B cell (primary cell): ENCODE data around the gene ARL6IP4. TPM values are rescaled to one million over a fixed set of nuclear protein-coding genes. Genes with fewer than 3 reads are reported as not detected.
"Not testable (repeated sequence)": the region's sequence is repeated elsewhere in the genome, so short reads cannot be mapped to it uniquely, and the experiment has no call there.

Experiments
- ATAC-seq: fragments of 200-7000 bp; cut with Tn5 transposase; one replicate; pipeline ENCODE4 v1.10.0; 2021; ENCODE audit warnings: low read depth, mild to moderate bottlenecking, moderate number of reproducible peaks, moderate library complexity
- CTCF ChIA-PET: fragments of 350-600 bp; sonication (Branson Sonifier 250); formaldehyde crosslinking; loops from one replicate; lab custom pipeline; 2021; ENCODE audit warnings: antibody characterized with exemption, inconsistent platforms; lab: Charles Lee
- POLR2A ChIA-PET: fragments of 350-600 bp; sonication (Branson Sonifier 250); formaldehyde crosslinking; loops from one replicate; lab custom pipeline; 2021; ENCODE audit warnings: antibody characterized with exemption; lab: Charles Lee
- DNase-seq: peaks from one replicate; pipeline ENCODE4 v3.0.0; 2013
- H2AFZ ChIP-seq: 2 replicates; pipeline ENCODE4 v1.6.1; 2012; ENCODE audit warnings: mild to moderate bottlenecking, low read depth, low read length; ENCODE audit not compliant: insufficient read depth, poor library complexity, severe bottlenecking
- H3K27ac ChIP-seq, 2 donors: 1 replicate in 1 of 2; 2 replicates in 1 of 2; pipeline ENCODE4 v1.5.1; 2012 to 2013; ENCODE audit warnings: low read length in 2 of 2, mild to moderate bottlenecking in 2 of 2, moderate library complexity in 1 of 2
- H3K27me3 ChIP-seq, 4 experiments: fragments of 200-600 bp in 1 of 4; sonication (generic) in 1 of 4; replicated peaks in 1 of 4; 1 replicate in 2 of 4; 2 replicates in 2 of 4; pipeline versions ENCODE4 v1.6.1 to v1.7.0; 2013 to 2016; ENCODE audit warnings: low read length in 3 of 4, mild to moderate bottlenecking in 2 of 4, mixed read lengths in 1 of 4, moderate library complexity in 1 of 4; ENCODE audit not compliant: insufficient read depth in 4 of 4, control insufficient read depth in 3 of 4; ENCODE audit errors: control extremely low read depth in 1 of 4
- H3K36me3 ChIP-seq, 2 experiments: replicated peaks in 1 of 2; 1 replicate in 1 of 2; 2 replicates in 1 of 2; pipeline versions ENCODE4 v1.6.1 to v1.7.1; 2013; ENCODE audit warnings: low read length in 1 of 2; ENCODE audit not compliant: insufficient read depth in 2 of 2, control insufficient read depth in 1 of 2; ENCODE audit errors: control extremely low read depth in 1 of 2, extremely low read depth in 1 of 2
- H3K4me1 ChIP-seq, 2 donors: fragments of 200-600 bp in 1 of 2; sonication (generic) in 1 of 2; 1 replicate in 1 of 2; 2 replicates in 1 of 2; pipeline versions ENCODE4 v1.5.1 to v1.6.1; 2013 to 2017; ENCODE audit warnings: low read length in 2 of 2; ENCODE audit not compliant: control insufficient read depth in 2 of 2, insufficient read depth in 2 of 2
- H3K4me2 ChIP-seq: replicated peaks from 2 replicates; pipeline ENCODE3; 2012; ENCODE audit warnings: mild to moderate bottlenecking, low read depth, low read length; ENCODE audit not compliant: poor library complexity, severe bottlenecking
- H3K4me3 ChIP-seq, 5 experiments: fragments of 200-600 bp in 1 of 5; sonication (generic) in 1 of 5; 1 replicate in 3 of 5; 2 replicates in 2 of 5; pipeline versions ENCODE4 v1.5.1 to v1.7.0; 2011 to 2016; ENCODE audit warnings: low read length in 4 of 5, mild to moderate bottlenecking in 4 of 5, low read depth in 2 of 5, control low read depth in 1 of 5, moderate library complexity in 1 of 5; ENCODE audit not compliant: insufficient read depth in 1 of 5; ENCODE audit errors: control extremely low read depth in 1 of 5, extremely low read depth in 1 of 5
- H3K79me2 ChIP-seq: fragments of 200-600 bp; sonication (generic); one replicate; pipeline ENCODE4 v1.6.0; 2016; ENCODE audit warnings: low read length; ENCODE audit not compliant: control insufficient read depth, insufficient read depth
- H3K9ac ChIP-seq: fragments of 200-600 bp; sonication (generic); 2 replicates; pipeline ENCODE4 v1.6.1; 2017; ENCODE audit warnings: mild to moderate bottlenecking, low read length, moderate library complexity
- H3K9me3 ChIP-seq, 3 donors: one replicate each; pipeline versions ENCODE4 v1.6.1 to v1.7.1; 2013; ENCODE audit warnings: low read length in 2 of 3; ENCODE audit not compliant: control insufficient read depth in 2 of 3, insufficient read depth in 1 of 3; ENCODE audit errors: control extremely low read depth in 1 of 3
- H4K20me1 ChIP-seq: 2 replicates; pipeline ENCODE4 v1.6.0; 2012; ENCODE audit warnings: mild to moderate bottlenecking, low read length; ENCODE audit not compliant: insufficient read depth, control insufficient read depth, poor library complexity, severe bottlenecking
- H3K27ac Mint-ChIP-seq: one replicate; pipeline ENCODE4 v1.8.0; 2021; ENCODE audit warnings: mixed read lengths
- H3K27me3 Mint-ChIP-seq: one replicate; pipeline ENCODE4 v1.8.0; 2021; ENCODE audit warnings: mixed read lengths
- H3K4me1 Mint-ChIP-seq: one replicate; pipeline ENCODE4 v1.8.0; 2021; ENCODE audit warnings: mixed read lengths
- H3K4me3 Mint-ChIP-seq: one replicate; pipeline ENCODE4 v1.8.0; 2021; ENCODE audit warnings: mixed read lengths
- H3K9me3 Mint-ChIP-seq: one replicate; pipeline ENCODE4 v1.8.0; 2022; ENCODE audit warnings: mixed read lengths; ENCODE audit not compliant: insufficient read depth
- EZH2 ChIP-seq: IDR thresholded peaks from 2 replicates; pipeline ENCODE4 v1.6.1; 2012; ENCODE audit warnings: borderline replicate concordance, low read depth, mild to moderate bottlenecking, moderate library complexity, low read length; ENCODE audit not compliant: insufficient read depth, poor library complexity, severe bottlenecking
- WGBS: methylation state at CpG from one replicate; pipeline ENCODE4 v1.1.5; 2013; ENCODE audit warnings: missing lambda C conversion rate; ENCODE audit not compliant: insufficient coverage; 5-methylcytosine and 5-hydroxymethylcytosine counted together
- intact Hi-C: fragments of 100-400 bp; cut with micrococcal nuclease; formaldehyde crosslinking; loops from one replicate; pipeline ENCODE4 v1.10.0; 2022
- polyA plus RNA-seq: library from polyadenylated mRNA; depleted of rRNA; stranded (reverse); fragments of >200 nt; gene quantifications from 2 replicates; pipeline ENCODE4 v1.2.3, GENCODE V29; 2012
- total RNA-seq, 2 donors: library from RNA; stranded (reverse); fragments of 120-200 nt in 1 of 2; gene quantifications; 1 replicate in 1 of 2; 2 replicates in 1 of 2; pipeline versions ENCODE4 v1.2.3 to v1.2.4, GENCODE V29; 2013 to 2022
- TF ChIP-seq, protein P1 (sequence below): fragments of 200-600 bp; IDR thresholded peaks from one replicate; pipeline ENCODE4 v1.8.0; 2022; ENCODE audit warnings: antibody characterized with exemption, mild to moderate bottlenecking

The ARL6IP4 gene
- total and polyA plus RNA-seq, 2 donors (not counting 1 experiment from before 2014, with no cell fraction given), result 165 to 274 TPM

DNA sequence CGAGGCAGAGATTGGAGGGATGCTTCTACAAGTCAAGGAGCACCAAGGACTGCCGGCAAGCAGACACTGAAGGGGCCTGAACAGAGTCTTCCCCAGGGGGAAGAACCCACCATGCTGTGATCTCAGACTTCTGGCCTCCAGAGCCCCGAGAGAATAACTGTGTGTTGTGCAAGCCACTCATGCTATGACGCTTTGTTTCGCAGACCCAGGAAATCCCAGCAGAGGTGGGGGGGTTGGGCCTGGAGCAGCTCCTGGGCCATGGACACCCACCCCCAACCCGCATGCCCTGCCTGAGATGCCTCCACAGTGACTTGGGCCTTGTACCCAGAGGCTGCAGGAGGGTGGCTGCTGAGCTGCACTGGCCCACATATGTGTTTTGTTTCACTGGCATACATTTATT lies 31.2 kb downstream of the ARL6IP4 start:
- no peak overlapping the region for H3K4me3 ChIP-seq
- ATAC-seq (no peak), DNase-seq (no peak)
- no peak overlapping the region for H3K4me2 ChIP-seq
- H3K4me1 ChIP-seq, result no peaks in the 10 kb centered on the region
- 90% methylated on average over 5 of the region's 6 CpGs for WGBS
- Mint-ChIP-seq H3K9me3 (no peaks in the 10 kb centered on the region), H3K4me1 (no peaks in the 10 kb centered on the region), H3K4me3 (no peak overlapping the region), H3K27me3 (no peaks in the 10 kb centered on the region), H3K27ac (no peak overlapping the region)
- H3K79me2 ChIP-seq, result peaks cover 10% of the 10 kb centered on the region
- H3K27ac ChIP-seq, result no peak overlapping the region
- no peak overlapping the region for H2AFZ ChIP-seq
- ChIA-PET POLR2A (interaction anchor here (0.6 kb wide), 1 partner anchor 23 kb away, joined by 6 read pairs; no protein-coding TSS in a partner anchor), CTCF (no interaction called here)
- intact Hi-C loops, result no loop called here
- H3K27me3 ChIP-seq, result no peaks in the 10 kb centered on the region
- no peak overlapping the region for H3K9ac ChIP-seq
- no peaks in the 10 kb centered on the region for H4K20me1 ChIP-seq
- no peak for TF ChIP-seq EZH2
- TF ChIP-seq, protein P1, sequence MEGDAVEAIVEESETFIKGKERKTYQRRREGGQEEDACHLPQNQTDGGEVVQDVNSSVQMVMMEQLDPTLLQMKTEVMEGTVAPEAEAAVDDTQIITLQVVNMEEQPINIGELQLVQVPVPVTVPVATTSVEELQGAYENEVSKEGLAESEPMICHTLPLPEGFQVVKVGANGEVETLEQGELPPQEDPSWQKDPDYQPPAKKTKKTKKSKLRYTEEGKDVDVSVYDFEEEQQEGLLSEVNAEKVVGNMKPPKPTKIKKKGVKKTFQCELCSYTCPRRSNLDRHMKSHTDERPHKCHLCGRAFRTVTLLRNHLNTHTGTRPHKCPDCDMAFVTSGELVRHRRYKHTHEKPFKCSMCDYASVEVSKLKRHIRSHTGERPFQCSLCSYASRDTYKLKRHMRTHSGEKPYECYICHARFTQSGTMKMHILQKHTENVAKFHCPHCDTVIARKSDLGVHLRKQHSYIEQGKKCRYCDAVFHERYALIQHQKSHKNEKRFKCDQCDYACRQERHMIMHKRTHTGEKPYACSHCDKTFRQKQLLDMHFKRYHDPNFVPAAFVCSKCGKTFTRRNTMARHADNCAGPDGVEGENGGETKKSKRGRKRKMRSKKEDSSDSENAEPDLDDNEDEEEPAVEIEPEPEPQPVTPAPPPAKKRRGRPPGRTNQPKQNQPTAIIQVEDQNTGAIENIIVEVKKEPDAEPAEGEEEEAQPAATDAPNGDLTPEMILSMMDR, result no peak
- no peaks in the 10 kb centered on the region for H3K9me3 ChIP-seq
- peaks cover 0 to 13% of the 10 kb centered on the region in 2 experiments for H3K36me3 ChIP-seq

DNA sequence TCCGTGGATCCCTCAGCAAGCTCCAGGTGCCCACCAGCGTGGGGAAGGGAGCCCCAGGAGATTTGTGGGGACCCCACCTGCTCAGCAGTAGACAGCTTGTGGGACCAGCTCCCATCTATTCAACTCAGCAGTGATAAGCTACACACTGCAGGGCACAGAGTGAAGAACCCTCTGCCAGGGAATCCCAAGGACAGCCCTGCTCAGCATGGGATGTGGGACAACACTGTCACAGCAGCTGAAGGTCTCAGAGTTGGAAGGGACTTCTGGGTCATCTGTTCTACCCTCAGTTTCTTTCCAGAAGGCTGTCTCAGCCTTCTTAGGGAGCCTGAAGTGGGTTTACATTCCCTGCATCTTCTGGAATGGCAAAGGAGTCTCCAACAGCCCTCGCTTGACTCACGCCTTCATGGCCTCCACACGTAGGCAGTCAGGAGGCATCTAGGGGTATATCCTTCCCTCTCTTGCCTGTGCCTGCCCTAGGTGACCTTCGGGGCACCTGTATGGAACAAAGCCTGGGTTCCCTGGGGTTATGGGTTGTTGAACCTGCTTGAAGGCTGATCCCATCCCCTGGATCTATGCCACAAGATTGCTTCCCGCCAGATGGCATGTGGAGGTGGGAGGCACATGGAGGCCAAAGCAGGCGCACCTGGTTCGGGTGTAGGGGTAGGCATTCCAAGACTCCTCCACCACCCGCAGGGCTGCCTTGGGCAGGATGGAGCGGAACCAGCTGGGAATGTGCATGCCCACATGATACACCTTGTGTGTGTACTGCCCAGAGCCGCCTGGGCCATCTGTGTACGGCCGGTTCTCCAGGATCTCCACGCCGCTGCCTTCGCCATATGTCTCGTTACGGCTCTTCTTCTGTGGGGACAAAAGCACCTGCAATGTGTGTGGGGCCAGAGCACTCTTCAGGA lies 33.0 kb downstream of the ARL6IP4 start:
- H3K9me3 ChIP-seq, result no peaks in the 10 kb centered on the region
- H3K9me3 Mint-ChIP-seq, result no peaks in the 10 kb centered on the region
- DNase-seq (no peak), ATAC-seq (no peak)
- CTCF ChIA-PET, result interaction anchor here (1.1 kb wide), 1 partner anchor 225 kb away, joined by 3 read pairs; no protein-coding TSS in a partner anchor
- H3K4me1 ChIP-seq, result no peaks in the 10 kb centered on the region
- no peak for TF ChIP-seq EZH2
- TF ChIP-seq, protein P1, result no peak
- POLR2A ChIA-PET, result no interaction called here
- H3K4me3 Mint-ChIP-seq, result no peak overlapping the region
- H4K20me1 ChIP-seq, result no peaks in the 10 kb centered on the region
- no peak overlapping the region for H3K4me3 ChIP-seq
- H3K9ac ChIP-seq, result no peak overlapping the region
- WGBS, result 96% methylated on average over 17 of the region's 19 CpGs
- peaks cover 10% of the 10 kb centered on the region for H3K79me2 ChIP-seq
- peaks cover 0 to 13% of the 10 kb centered on the region in 2 experiments for H3K36me3 ChIP-seq
- no peak overlapping the region for H3K4me2 ChIP-seq
- H2AFZ ChIP-seq, result no peak overlapping the region
- no peak overlapping the region for H3K27ac Mint-ChIP-seq
- no peaks in the 10 kb centered on the region for H3K27me3 ChIP-seq
- no peak overlapping the region for H3K27ac ChIP-seq
- no peaks in the 10 kb centered on the region for H3K27me3 Mint-ChIP-seq
- no peaks in the 10 kb centered on the region for H3K4me1 Mint-ChIP-seq
- intact Hi-C loops, result no loop called here

DNA sequence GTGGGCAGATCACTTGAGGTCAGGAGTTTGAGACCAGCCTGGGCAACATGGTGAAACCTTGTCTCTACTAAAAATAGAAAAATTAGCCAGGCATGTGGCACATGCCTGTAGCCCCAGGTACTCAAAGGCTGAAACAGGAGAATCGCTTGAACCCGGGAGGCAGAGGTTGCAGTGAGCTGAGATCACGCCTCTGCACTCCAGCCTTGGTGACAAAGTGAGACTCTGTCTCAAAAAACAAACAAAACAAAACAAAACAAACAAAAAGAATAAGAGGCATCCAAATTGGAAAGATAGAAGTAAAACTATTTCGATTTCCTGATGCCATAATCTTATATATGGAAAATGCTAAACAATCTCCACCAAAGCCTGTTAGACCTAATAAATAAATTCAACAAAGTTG lies 34.0 kb downstream of the ARL6IP4 start:
- H3K4me2 ChIP-seq, POLR2A ChIA-PET, H3K27me3 Mint-ChIP-seq, H3K27ac ChIP-seq, H3K27ac Mint-ChIP-seq, ATAC-seq, H3K4me1 ChIP-seq, H3K9ac ChIP-seq, H3K9me3 Mint-ChIP-seq, H3K27me3 ChIP-seq, DNase-seq, H3K79me2 ChIP-seq, H3K9me3 ChIP-seq, H3K4me1 Mint-ChIP-seq, H3K4me3 Mint-ChIP-seq, CTCF ChIA-PET, intact Hi-C loops, H3K4me3 ChIP-seq, H2AFZ ChIP-seq, H4K20me1 ChIP-seq: not testable (repeated sequence)
- peaks cover 0 to 11% of the 10 kb centered on the region in 2 experiments for H3K36me3 ChIP-seq
- WGBS, result no CpG with 5 or more reads among the region's 4 CpGs
